Dermis blood vessel endothelial cell (primary cell): Measurements from ENCODE around the gene GSDMA. TPM values are rescaled to one million over a fixed set of nuclear protein-coding genes. Genes with fewer than 3 reads are reported as not detected.

Experiments
- DNase-seq: peaks from one replicate; pipeline ENCODE4 v3.0.0; 2010
- total RNA-seq: library from RNA; depleted of rRNA; stranded (reverse); fragments of >200 nt; gene quantifications from 2 replicates; pipeline ENCODE4 v1.2.3, GENCODE V29; 2014

GSDMA gene
- total RNA-seq, 1 donor from 2014 or later = not detected

- peak; percentile 89 for DNase-seq
Measured at GRCh38 chr17:40023590-40024292, 60.9 kb downstream of the GSDMA start.

- DNase-seq = peak; percentile 60
Measured at GRCh38 chr17:40024901-40025300, 62.1 kb downstream of the GSDMA start.

GRCh38 chr17:40025559-40025958 is 62.8 kb downstream of the GSDMA start:
- DNase-seq = no peak

GRCh38 chr17:40025991-40026815 is 63.4 kb downstream of the GSDMA start:
- peak; percentile 92 for DNase-seq

GRCh38 chr17:40026816-40027613 is 64.2 kb downstream of the GSDMA start:
- DNase-seq = peak; percentile 94

Other genes with a start within 250 kb of the GSDMA start
- 13.4 and 18.5 TPM in 2 replicates for gene MIEN1, start 232.5 kb upstream of the GSDMA start, total RNA-seq
- gene GRB7, start 225.1 kb upstream of the GSDMA start, total RNA-seq = 0.28 and 0.34 TPM in 2 replicates
- gene IKZF3, start 98.7 kb upstream of the GSDMA start, total RNA-seq = not detected in 2 replicates
- not detected in 2 replicates for gene ZPBP2, start 94.8 kb upstream of the GSDMA start, total RNA-seq
- gene GSDMB, start 44.4 kb upstream of the GSDMA start, total RNA-seq = 1.8 and 5.8 TPM in 2 replicates
- 31.6 and 38.5 TPM in 2 replicates for gene ORMDL3, start 35.4 kb upstream of the GSDMA start, total RNA-seq
- not detected in 2 replicates for gene LRRC3C, start 35.3 kb upstream of the GSDMA start, total RNA-seq
- 85.6 and 152 TPM in 2 replicates for gene PSMD3, start 17.8 kb downstream of the GSDMA start, total RNA-seq
- gene CSF3, start 52.4 kb downstream of the GSDMA start, total RNA-seq = 0.17 and 2.4 TPM in 2 replicates
- gene MED24, start 91.4 kb downstream of the GSDMA start, total RNA-seq = 52.2 and 77.4 TPM in 2 replicates
- 32.5 and 58.2 TPM in 2 replicates for gene THRA, start 100.0 kb downstream of the GSDMA start, total RNA-seq
- 1.7 and 2.3 TPM in 2 replicates for gene NR1D1, start 137.6 kb downstream of the GSDMA start, total RNA-seq
- 50.2 and 54.1 TPM in 2 replicates for gene MSL1, start 159.0 kb downstream of the GSDMA start, total RNA-seq
- 26.4 and 31.6 TPM in 2 replicates for gene CASC3, start 177.5 kb downstream of the GSDMA start, total RNA-seq
- gene RAPGEFL1, start 214.5 kb downstream of the GSDMA start, total RNA-seq = 1.4 and 1.9 TPM in 2 replicates